NOMO-1 treated with DMSO at 0.1 percent for 48 hours (cell line): ENCODE data around the gene SALL3.

Experiments
- DNase-seq: peaks from one replicate; lab custom pipeline; 2025; ENCODE audit not compliant: unreplicated experiment; lab: John Stamatoyannopoulos, UW

SALL3 gene

DNA sequence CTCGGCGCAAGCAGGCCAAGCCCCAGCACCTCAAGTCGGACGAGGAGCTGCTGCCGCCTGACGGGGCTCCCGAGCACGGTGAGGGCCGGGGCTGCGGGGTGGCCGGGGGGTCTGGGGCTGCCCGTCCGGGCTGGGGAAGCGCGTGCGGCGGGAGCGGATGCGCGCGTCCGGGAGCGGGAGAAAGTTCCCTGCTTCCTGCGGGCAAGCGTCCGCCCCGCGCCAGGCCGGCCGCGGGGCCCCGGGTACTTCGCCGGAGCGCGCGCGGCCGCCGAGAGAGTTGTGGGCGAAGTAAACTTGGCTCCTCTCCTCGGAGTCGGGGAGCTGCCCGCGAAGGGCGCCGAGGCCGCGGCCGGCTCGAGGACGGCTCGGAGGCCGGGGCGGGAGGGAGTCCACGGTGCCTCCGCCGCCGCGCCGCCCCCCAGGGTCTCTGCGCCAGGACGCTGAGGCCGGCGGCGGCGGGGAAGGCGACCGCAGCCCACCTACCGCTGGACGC, 707 bp downstream of the SALL3 start:
- no peak for DNase-seq

GRCh38 chr18:78980777-78981380, 1.3 kb downstream of the SALL3 start:
- no peak for DNase-seq

DNA sequence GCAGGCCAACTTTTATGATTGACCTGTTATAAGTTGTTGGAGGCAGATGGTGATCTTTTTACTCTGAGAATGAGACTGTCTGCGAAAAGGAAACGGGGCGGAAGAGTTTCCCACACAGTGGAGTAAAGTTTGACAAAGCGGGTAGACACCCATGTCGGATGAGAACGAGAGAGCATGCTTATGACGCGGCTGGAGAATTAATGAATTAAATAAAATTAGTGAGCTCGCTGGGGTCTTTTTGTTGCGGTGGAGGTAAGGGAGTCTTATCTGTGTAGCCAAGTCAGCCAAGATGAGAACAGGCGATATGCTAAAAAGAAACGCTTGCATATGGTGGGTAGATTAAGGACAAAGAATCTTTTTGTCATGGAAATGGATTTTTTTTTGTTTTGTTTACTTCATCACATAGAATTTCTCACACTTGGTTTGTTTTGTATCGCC, 1.8 kb downstream of the SALL3 start:
- no peak for DNase-seq

- DNase-seq: peak; percentile 2
These were observed 2.5 kb downstream of the SALL3 start for GRCh38 chr18:78981989-78982620.

GRCh38 chr18:78983512-78983911, 3.9 kb downstream of the SALL3 start:
- DNase-seq: no peak

GRCh38 chr18:78984941-78985784, 5.5 kb downstream of the SALL3 start:
- DNase-seq: peak; percentile 11

- DNase-seq: peak; percentile 20
These were observed 6.4 kb downstream of the SALL3 start for GRCh38 chr18:78986018-78986481.

DNA sequence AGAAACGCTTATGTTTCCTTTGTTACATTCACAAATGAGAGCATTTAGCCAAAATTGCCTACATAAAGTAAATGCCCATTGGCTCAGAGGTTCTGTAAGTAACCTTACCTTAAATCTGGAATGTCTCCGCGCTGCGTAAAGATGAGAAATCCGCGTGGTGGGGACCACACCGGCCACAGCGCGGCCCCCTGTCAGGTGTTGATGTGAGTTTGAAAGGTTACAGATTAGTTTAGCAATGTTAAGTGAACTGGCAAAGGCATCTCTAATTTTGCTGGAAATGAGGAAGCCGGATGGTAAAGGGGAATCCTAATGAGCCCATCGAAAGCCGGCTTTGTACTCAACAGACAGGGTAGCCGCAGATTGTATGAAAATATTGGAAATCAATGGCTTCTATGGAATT, 11.8 kb downstream of the SALL3 start:
- no peak for DNase-seq

DNA sequence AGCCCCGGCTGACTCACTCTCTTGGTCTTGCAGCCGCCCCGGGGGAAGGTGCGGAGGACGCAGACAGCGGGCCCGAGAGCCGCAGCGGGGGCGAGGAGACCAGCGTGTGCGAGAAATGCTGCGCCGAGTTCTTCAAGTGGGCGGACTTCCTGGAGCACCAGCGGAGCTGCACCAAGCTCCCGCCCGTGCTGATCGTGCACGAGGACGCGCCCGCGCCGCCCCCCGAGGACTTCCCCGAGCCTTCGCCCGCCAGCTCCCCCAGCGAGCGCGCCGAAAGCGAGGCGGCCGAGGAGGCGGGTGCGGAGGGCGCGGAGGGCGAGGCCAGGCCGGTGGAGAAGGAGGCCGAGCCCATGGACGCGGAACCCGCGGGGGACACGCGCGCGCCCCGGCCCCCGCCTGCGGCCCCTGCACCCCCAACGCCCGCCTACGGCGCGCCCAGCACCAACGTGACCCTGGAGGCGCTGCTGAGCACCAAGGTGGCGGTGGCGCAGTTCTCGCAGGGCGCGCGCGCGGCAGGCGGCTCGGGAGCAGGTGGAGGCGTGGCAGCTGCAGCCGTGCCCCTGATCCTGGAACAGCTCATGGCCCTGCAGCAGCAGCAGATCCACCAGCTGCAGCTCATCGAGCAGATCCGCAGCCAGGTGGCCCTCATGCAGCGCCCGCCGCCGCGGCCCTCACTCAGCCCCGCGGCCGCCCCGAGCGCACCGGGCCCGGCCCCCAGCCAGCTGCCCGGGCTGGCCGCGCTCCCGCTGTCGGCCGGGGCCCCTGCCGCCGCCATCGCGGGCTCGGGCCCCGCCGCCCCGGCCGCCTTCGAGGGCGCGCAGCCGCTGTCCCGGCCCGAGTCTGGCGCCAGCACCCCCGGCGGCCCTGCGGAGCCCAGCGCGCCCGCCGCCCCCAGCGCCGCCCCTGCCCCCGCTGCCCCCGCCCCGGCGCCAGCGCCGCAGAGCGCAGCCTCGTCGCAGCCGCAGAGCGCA, 12.7 kb downstream of the SALL3 start:
- DNase-seq: no peak

GRCh38 chr18:78993014-78993926, 13.7 kb downstream of the SALL3 start:
- DNase-seq: no peak

GRCh38 chr18:78994000-78994399, 14.4 kb downstream of the SALL3 start:
- no peak for DNase-seq

- no peak for DNase-seq
These were observed 14.9 kb downstream of the SALL3 start for GRCh38 chr18:78994531-78994930.

GRCh38 chr18:78994977-78995582, 15.5 kb downstream of the SALL3 start:
- DNase-seq: no peak

DNA sequence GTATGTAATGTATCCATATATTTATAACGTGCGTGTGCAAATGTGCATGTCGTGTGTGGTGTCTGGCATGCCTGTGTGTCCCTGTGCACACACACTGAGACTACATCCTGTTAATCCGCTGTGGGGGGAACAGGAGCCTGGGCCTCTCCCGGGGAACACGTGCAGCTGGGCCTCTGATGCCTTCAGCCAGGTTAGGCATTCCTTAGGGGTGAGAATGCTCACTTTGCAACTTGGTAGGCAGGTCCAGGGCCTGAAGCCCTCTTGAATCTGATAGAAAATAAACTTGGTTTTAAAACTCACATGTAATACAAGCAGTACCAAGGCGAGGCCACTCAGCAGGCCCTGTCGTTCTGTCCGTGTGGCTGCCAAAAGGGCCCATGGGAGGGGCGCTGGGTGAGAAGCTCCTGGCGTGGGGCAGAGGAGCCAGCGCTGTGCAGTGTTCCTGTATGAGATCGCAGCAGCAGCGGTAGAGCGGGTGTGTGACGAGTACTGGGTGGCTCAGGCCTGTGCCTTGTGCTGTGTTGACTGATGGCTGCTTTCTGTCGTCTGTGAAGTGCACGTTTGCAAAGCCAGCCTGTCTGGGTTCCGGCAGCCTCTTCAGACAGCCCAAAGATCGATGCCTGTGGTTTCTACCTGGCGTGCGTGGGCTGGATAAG, 16.2 kb downstream of the SALL3 start:
- DNase-seq: no peak

DNA sequence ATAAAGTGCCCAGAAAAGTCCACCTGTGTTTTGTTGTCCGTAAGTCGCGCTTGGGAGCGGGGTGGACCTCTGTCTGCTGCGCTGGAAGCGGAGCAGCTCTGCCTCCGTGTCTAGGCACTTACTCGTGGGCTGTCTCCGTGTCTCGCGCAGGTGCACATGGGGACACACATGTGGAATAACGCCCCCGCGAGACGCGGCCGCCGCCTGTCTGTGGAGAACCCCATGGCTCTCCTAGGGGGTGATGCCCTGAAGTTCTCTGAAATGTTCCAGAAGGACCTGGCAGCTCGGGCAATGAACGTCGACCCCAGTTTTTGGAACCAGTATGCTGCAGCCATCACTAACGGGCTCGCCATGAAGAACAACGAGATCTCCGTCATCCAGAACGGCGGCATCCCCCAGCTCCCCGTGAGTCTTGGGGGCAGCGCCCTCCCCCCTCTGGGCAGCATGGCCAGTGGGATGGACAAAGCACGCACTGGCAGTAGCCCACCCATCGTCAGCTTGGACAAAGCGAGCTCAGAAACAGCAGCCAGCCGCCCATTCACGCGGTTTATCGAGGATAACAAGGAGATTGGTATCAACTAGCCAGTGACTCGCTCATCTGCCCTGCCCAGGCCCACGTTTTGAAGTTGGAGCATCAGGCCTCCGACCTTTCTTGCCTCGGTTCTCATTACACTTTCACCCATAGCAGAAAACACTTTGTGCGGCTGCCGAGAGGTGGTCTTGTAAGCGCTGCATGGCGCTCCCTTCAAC, 17.3 kb downstream of the SALL3 start:
- DNase-seq: no peak

DNA sequence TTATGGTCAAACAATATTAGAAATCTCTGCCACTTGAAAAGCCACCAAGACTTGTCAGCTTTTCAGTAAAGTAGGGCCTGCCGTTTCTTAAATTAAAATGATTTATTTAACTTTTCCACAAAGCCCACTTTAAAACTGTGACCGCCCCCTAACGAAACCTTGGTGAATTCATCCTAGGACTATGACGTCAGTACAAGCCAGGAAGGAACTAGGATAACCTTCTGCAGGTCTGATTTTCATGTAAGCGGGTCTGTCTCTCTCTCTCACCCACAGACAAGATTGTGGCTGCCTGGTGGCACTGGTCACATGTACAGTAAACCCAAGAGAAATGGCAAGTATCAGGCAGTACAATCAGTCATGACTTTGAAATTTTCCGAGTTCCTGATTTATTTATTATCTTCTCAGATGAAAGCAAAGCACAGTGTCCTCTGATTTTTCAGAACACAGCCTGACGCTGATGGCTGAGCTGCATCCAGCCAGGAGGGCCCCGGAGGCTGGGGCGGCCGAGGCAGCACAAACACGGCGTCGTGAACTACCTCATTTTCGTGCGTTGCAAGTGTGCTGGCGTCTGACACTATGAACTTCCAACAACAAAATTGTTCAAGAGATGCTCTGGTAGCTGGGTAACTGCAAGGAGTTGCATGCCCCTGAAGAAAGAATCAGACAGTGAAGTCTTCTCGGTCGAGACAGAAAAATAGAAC, 18.9 kb downstream of the SALL3 start:
- DNase-seq: no peak

DNA sequence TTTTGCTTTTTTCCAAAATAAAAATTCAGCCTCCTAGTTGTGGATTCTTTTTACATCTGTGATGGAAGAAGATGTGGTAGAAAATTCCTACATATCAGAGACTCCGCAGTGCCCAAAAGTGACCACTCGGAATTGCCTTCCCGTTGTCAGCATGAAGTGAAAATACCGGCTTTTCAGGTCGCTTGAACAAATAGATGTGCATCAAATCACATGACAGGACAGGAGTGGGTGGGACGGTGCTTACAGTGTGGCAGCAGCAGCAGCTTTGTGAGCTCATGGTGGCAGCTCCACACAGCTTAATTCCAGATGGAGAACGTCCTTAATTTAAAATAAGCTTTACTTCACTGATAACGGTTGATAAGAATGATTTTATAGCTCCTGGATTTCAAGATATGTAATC, 20.3 kb downstream of the SALL3 start:
- DNase-seq: no peak
